ENCODE measurements around the gene PHF23.
"Not testable (repeated sequence)": the region's sequence is repeated elsewhere in the genome, so short reads cannot be mapped to it uniquely, and the experiment has no call there.

Gene PHF23

DNA sequence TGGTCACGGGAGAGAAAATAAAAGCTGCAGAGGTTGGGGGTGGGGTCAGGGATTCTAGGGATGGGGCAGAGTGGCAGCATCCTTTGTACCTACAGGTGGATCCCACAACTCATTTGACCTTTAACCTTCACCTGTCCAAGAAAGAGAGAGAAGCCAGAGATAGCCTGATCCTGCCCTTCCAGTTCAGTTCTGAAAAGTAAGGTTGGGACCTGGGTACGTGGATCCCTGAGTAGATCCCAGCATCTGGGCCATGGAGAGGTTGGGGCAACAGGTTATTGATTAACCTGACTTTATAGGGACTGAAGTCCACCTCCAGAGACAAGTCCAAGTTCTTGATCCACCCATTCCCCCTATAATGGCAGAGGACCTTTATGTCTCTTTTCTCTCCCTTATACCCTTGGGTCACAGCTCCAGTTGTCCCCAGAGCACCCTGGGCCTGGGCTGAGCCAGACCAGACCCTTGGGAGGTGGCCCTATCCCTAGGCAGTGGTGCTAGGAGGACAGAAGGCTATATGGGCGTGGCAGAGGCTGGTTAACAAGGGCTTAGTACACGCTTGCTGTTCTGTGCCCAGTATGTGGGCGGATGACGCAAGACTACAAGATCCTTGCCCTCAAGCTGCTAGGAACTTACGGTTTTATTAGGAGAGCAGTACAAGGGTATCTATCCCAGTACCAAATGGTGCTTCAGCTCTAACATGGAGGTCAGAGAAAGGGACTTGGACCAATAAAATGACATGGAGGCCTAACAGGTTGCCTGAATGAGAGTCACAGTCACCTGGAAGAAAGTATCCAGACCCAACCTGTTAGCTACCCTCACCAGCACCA, 19.7 kb upstream of the PHF23 start:
- DNase-seq, result no peak

- no peak for DNase-seq
Measured at GRCh38 chr17:7256766-7257456, 17.7 kb upstream of the PHF23 start.

DNA sequence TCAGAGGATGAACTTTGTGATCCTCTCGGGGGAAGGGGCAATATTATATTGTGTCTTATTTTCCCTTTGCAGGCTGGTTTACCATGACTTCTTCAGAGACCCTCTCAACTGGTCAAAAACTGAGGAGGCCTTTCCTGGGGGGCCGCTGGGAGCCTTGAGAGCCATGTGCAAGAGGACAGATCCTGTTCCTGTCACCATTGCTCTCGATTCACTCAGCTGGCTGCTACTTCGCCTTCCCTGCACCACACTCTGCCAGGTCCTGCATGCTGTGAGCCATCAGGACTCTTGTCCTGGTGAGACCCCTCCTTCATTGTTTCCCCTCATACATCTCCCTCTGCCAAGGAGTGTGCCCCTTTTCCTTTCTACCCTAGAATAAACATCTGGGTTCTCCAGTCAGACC, 15.3 kb upstream of the PHF23 start:
- DNase-seq, result no peak

DNA sequence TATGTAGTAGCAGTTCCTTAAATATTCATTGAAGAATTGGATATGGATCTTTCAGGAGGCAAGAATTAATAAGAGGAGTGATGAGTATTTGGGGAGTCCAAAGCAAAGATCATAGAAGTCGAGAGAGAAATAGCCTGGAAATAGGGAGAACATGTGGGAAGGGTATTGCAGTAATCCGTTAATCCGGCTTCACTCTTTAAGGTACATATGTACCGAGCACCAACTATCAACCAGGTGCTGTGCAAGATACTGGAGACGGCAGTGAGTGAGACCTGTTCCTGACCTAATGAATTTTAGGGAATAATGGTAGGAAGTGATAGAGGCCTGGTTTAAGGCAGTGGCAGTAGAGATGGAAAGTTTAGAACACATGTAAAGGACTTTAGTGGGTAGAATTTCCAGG, 13.8 kb upstream of the PHF23 start:
- no peak for DNase-seq

GRCh38 chr17:7252176-7253043, 13.2 kb upstream of the PHF23 start, which contains the start of gene ELP5:
TSS of gene ELP5 (plus strand) at chr17:7252215. CDS start at chr17:7252551, 336 bp downstream.
- DNase-seq, result peak; percentile 64

DNA sequence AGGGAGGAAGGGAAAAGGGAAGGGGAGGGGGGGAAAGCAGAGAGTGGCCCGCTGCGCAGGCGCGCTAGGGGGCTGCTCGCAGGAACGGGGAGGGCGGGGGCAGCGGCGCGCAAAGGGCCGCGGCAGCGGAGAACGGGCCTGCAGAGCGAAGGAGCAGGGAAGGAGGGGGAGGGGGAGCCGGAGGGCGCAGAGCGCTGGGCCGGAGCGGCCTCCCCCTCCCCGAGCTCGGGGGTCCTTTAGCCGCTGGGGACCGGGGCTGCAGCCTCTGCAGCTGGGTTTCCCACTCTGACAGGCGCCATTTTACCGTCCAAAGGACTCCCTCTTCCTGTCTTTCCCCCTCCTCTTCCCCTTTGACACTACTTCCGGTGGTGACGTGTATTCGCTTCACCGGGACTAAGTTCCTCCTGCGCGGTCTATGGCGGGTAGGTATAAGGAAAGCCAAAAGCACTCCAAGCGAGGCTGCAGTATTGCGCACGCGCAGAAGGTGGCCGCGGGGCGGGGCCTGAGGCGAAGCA, 12.5 kb upstream of the PHF23 start, which contains the start of gene CTDNEP1:
CTDNEP1 (minus strand) TSS at position 74 of the 515 bp plus-strand sequence. CDS start 438 bp downstream, outside the sequence.
- peak; percentile 87 for DNase-seq

DNA sequence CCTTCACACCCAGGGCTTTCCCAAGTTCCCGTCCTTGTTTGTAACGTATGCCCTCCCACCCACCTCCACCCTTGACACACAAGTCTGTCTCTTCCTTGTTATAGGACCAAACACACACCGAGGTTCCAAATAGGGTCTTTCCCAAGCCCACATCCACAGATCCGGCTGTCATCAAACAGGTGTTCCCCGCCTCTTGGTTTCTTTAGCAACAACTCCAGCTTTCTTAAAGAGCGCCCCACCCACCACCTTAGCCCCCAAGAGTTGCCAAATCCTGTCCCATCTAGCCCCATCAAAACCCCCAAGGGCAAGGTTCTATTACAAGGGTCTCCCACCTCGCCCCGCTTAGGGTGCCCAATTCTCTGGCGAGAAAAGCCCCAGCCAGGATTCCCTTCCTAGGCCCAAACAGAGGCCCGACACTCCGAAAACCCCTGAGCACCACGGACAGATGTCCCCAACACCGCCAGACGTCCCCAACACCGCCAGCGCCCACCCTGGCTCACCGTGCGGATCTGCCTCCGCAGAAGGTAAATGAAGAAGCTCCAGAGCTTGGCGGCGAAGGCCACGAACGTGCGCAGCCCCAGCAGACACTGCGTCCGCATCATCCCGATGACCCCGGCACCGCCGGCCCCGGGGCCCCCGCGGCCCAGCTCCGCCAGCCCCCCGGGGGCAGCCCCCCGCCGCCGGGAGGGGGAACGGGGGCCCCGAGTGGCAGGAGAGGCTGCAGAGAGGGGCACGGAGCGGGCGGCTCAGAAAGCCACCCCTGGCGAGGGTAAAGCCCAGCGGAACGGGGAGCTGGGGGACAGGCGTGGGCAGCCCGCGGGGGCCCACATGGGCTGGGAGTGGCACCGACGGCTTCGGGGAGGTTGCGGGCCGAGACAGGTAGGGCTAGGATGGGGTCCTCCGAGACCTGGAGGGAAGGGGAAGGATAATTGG, 11.7 kb upstream of the PHF23 start:
- no peak for DNase-seq

- DNase-seq, result no peak
Measured at GRCh38 chr17:7249830-7250229, 10.6 kb upstream of the PHF23 start.

- no peak for DNase-seq
Measured at GRCh38 chr17:7249214-7249613, 10.0 kb upstream of the PHF23 start.

DNA sequence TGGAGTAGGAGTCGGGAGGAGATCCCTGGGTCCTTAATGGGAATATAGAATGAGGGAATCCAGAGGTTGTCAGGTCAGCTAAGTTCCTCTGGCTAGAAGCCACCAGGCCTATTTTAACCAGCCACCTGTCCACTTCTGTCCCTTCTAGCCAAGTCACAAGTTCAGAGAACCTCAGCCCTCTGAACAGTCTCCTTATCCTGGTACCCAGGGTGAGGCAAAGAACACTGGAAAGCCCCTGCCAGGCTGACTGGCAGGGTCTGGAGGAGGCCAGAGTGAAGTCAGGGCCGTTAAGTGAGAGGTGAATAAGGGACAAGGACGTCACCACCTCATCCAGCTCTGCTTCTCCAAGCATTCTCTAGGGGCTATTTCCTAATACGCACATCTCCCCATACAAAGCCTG, 9.5 kb upstream of the PHF23 start:
- DNase-seq, result no peak

GRCh38 chr17:7246779-7247178, 7.5 kb upstream of the PHF23 start:
- DNase-seq, result no peak

DNA sequence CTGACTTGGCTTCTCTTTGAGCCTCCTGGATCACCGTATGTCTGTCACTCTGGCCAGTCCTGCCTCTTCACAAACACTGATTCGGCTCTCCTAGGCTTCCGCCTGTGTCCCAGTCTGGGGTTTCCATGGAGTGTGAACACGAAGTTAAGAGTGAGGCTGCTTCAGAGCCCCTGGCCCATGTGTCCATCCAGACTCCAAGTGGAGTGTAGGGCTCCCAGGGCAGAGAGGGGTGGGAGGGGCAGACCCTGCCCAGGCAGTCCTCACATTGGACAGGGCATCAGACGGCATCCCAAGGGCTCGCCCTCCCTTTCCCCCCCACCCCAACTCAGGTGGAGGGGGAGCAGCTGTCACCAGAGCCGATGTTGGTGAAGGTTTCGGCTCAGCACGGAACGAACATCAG, 4.6 kb upstream of the PHF23 start:
- not testable (repeated sequence) for DNase-seq

- no peak for DNase-seq
Measured at GRCh38 chr17:7243453-7243729, 4.1 kb upstream of the PHF23 start.

- DNase-seq, result peak; percentile 79
Measured at GRCh38 chr17:7242717-7243452, 3.6 kb upstream of the PHF23 start.

- DNase-seq, result peak; percentile 64
Measured at GRCh38 chr17:7241783-7242716, 2.8 kb upstream of the PHF23 start, which contains the start of gene GABARAP. TSS of gene GABARAP (minus strand) at chr17:7242449. CDS start at chr17:7242330, 119 bp downstream.

DNA sequence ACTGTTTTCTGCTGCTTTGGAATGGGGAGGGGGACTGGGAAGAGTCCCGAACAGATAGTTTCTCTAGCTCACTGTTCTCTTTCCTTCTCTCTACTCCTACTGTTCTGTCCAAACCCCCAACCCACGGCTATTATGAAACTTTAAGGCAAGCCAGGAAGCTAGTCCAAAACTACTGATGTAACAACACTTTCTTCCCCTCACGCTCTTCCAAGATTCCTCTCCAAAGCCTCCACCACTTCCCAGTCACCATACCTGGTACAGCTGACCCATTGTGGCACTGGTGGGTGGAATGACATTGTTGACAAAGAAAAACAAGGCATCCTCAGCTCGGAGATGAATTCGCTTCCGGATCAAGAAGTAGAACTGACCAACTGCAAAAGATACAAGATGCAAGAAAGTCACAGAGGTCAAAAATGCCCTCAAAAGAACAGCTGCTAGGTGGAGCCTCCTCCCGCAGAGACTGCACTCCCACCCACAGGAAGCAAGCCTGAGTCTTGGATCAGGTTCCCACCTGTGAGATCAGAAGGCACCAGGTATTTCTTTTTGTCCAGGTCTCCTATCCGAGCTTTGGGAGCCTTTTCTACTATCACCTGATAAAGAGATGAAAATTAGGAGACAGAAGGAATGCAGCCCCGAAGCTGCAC, 2.0 kb upstream of the PHF23 start:
- DNase-seq, result no peak

GRCh38 chr17:7240375-7240774, 1.1 kb upstream of the PHF23 start:
- no peak for DNase-seq

- DNase-seq, result no peak
Measured at GRCh38 chr17:7238420-7239090, 702 bp downstream of the PHF23 start.
